GM19372 (cell line): ENCODE results near the gene BHLHE40.
A peak's percentile ranks its signal among the peaks of the same experiment; 100 is the strongest.

Experiments
- ATAC-seq: cut with Tn5 transposase; IDR thresholded peaks from one replicate; pipeline ENCODE4 v1.9.1; 2021; ENCODE audit warnings: mild to moderate bottlenecking, low read depth, moderate library complexity; ENCODE audit not compliant: unreplicated experiment

The BHLHE40 gene

GRCh38 chr3:4996771-4997291 is 17.6 kb downstream of the BHLHE40 start:
- no peak for ATAC-seq

GRCh38 chr3:4997946-4998345 is 18.7 kb downstream of the BHLHE40 start:
- no peak for ATAC-seq

GRCh38 chr3:4999531-5000184 is 20.4 kb downstream of the BHLHE40 start:
- ATAC-seq = no peak

- no peak for ATAC-seq
Observed at GRCh38 chr3:5001135-5001534, 21.9 kb downstream of the BHLHE40 start.

GRCh38 chr3:5001805-5002173 is 22.6 kb downstream of the BHLHE40 start:
- no peak for ATAC-seq

GRCh38 chr3:5002174-5002870 is 23.1 kb downstream of the BHLHE40 start:
- ATAC-seq = no peak

- ATAC-seq = no peak
Observed at GRCh38 chr3:5002871-5003247, 23.6 kb downstream of the BHLHE40 start.

GRCh38 chr3:5004319-5005152 is 25.3 kb downstream of the BHLHE40 start:
- ATAC-seq = no peak

- ATAC-seq = no peak
Observed at GRCh38 chr3:5005367-5005766, 26.1 kb downstream of the BHLHE40 start.

- ATAC-seq = peak; percentile 55
Observed at GRCh38 chr3:5006755-5007202, 27.5 kb downstream of the BHLHE40 start.

GRCh38 chr3:5007873-5008272 is 28.6 kb downstream of the BHLHE40 start:
- ATAC-seq = no peak

GRCh38 chr3:5009506-5010109 is 30.4 kb downstream of the BHLHE40 start:
- no peak for ATAC-seq

- ATAC-seq = no peak
Observed at GRCh38 chr3:5010140-5010539, 30.9 kb downstream of the BHLHE40 start.

- no peak for ATAC-seq
Observed at GRCh38 chr3:5010706-5011554, 31.7 kb downstream of the BHLHE40 start.

GRCh38 chr3:5011555-5012256 is 32.5 kb downstream of the BHLHE40 start:
- peak; percentile 44 for ATAC-seq

- ATAC-seq = no peak
Observed at GRCh38 chr3:5012367-5012766, 33.1 kb downstream of the BHLHE40 start.

- no peak for ATAC-seq
Observed at GRCh38 chr3:5013021-5013906, 34.0 kb downstream of the BHLHE40 start.

- no peak for ATAC-seq
Observed at GRCh38 chr3:5014391-5014790, 35.2 kb downstream of the BHLHE40 start.
